HG03280 (cell line): Measurements from ENCODE around the gene MCU.

Source experiments
- ATAC-seq: cut with Tn5 transposase; IDR thresholded peaks from one replicate; pipeline ENCODE4 v1.9.1; 2021; ENCODE audit warnings: mild to moderate bottlenecking, moderate library complexity; ENCODE audit not compliant: unreplicated experiment

Gene MCU

DNA sequence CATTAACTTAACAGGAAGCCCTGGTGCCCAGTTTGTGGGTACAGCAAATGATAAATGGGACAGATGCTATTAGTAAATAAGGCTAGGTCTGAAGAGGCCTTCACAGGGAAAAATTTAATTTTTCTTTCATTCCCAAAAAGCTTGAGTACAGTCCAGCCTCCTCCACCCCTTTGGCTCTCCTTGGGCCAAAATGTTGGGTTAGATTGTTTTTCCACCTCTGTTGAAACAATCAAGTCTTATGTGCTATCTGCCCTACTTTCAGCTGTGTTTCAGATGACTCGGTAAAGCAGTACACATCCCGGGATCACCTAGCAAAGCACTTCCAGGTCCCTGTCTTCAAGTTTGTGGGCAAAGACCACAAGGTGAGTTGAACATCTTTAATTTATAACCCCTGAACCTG lies 238.3 kb downstream of the MCU start:
- no peak for ATAC-seq

DNA sequence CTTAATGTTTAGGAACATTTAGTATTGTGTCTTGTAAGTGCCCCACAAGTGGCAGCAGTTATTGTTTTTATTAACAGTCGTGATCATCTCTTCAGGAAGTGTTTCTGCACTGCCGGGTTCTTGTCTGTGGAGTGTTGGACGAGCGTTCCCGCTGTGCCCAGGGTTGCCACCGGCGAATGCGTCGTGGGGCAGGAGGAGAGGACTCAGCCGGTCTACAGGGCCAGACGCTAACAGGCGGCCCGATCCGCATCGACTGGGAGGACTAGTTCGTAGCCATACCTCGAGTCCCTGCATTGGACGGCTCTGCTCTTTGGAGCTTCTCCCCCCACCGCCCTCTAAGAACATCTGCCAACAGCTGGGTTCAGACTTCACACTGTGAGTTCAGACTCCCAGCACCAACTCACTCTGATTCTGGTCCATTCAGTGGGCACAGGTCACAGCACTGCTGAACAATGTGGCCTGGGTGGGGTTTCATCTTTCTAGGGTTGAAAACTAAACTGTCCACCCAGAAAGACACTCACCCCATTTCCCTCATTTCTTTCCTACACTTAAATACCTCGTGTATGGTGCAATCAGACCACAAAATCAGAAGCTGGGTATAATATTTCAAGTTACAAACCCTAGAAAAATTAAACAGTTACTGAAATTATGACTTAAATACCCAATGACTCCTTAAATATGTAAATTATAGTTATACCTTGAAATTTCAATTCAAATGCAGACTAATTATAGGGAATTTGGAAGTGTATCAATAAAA lies 240.5 kb downstream of the MCU start:
- ATAC-seq: no peak

DNA sequence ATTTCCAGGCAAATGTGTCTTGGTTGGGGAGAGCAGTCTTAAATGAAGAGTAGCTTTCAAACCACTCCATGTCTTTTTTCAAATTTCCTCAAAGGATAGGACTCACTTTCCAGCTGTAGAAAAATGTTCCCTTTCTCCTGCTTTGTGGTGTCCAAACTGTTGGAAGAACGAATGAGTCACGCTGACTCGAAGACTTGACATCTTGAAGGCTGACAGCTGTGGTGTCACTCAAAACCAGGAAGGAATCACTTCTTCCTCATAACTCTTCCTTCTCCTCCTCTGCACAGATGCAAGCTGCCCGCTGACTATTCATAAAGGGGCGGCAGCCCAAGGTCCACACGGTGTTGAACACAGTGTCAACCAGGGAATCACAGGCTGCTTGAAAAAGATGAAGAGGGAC lies 243.4 kb downstream of the MCU start:
- no peak for ATAC-seq
